Inferior parietal cortex (tissue), 1 donor: ENCODE data around the gene ANKRD29.
"Not testable (repeated sequence)": the region's sequence is repeated elsewhere in the genome, so short reads cannot be mapped to it uniquely, and the experiment has no call there.

Source experiments
- DNase-seq: peaks from one replicate; pipeline ENCODE4 v3.0.0-alpha.2; 2016; ENCODE audit errors: extremely low spot score

Gene ANKRD29

DNA sequence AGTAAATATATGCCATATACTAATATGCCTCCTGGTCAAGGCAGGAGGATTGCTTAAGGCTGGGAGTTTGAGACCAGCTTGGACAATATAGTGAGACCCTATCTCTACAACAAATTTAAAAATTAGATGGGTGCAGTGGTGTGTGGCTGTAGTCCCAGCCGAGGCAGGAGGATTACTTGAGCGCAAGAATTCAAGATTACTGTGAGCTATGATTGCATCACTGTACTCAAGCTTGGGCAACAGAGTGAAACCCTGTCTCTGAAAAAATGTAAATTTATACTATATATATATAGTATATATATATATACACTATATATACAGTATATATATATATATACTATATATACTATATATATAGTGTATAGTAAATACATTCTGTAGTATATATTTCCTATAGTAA lies 46.5 kb downstream of the ANKRD29 start:
- no peak for DNase-seq

DNA sequence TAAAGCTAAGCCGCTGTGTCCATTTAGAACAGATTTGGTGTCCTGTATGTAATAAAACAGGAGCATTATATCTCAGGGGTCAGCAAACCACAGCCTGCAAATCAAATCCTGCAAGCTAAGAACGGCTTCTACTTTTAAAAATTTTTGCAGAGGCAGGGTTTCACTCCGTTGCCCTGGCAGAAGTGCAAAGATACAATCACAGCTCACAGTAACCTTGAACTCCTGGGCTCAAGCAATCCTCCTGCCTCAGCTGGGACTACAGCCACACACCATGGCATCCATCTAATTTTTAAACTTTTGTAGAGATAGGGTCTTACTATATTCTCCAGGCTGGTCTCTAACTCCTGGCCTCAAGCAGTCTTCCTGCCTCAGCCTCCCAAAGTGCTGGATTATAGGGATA lies 47.8 kb downstream of the ANKRD29 start:
- no peak for DNase-seq

DNA sequence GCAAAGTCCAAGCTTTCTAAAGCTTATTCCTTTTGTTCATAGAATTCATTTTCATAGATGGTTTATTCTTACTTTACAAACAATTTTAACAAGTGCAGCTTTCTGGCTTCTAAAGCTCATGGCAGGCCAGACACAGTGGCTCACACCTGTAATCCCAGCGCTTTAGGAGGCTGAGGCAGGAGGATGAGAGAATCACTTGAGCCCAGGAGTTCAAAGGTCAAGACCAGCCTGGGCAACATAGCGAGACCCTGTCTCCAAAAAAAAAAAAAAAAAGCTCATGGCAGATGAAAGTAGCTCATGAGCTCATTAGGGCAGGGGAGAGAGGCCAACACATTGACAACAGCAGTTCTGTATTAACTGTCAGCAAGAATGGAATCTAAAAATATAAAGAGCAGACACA lies 48.3 kb downstream of the ANKRD29 start:
- no peak for DNase-seq

DNA sequence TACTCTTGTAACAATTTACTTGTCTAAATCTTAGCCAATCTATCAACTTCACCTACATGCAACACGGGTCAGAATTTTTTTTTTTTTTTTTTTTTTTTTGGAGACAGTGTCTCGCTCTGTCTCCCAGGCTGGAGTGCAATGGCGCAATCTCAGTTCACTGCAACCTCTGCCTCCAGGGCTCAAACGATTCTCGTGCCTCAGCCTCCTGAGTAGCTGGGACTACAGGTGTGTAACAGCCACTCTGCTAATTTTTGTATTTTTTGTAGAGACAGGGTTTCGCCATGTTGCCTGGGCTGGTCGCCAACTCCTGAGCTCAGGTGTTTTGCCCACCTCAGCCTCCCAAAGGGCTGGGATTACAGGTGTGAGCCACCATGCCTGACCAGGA lies 49.6 kb downstream of the ANKRD29 start:
- not testable (repeated sequence) for DNase-seq

DNA sequence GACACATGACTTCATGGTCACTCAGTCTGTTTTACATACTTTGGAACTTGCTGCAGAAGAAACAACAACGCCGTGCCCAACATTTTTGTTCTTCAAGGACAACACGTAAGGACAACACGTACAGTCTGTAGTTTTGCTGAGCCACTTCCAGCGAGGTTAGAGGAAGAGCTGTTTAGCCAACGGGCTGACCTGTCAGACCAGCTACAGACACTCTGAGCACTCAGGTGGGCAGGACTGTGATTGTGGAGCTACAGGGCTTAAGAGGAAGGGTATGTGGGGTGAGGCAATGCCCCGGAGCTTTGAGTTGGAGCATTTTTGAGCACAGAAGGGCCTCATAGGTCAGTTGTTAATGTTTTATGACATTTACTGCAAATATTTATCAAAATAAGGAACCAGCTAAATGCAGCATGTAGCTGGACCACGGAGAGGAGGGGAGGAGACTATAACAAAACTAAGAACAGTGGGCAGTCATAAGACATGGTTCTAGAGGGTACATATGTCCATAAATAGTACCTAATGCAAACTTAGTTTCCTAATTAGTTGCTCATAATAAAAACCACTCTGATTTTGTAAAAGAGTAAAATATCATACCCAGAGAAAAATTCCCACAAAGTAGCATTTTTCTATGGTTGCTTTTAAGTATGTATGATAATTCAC lies 50.1 kb downstream of the ANKRD29 start:
- DNase-seq, result no peak

DNA sequence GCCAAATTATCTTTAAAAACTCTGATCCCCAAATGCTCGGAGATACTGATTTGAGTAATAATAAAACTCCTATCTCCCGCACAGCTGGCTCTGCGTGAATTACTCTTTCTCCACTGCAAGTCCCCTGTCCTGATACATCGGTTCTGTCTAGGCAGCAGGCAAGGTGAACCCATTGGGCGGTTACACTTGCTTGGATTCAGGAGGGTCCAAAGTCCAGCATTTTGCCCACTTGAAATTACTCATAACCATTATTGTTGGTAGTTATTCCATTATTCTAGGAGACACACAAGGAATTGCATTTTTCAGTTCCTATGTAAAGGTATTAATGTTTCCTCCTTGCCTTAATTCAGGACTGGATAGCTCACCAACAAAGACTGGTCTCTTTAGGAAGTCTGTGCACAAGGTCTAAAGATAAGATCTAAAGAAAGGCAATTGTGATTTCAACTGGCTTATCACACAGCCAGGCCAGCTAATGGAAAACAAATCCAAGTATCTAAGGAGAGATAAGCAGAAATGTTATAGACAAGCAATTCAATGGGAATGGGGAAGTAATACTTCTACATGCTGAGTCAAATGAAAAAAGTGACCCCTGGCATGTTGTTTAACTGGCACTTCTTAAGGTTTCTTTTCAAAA lies 53.2 kb downstream of the ANKRD29 start:
- DNase-seq, result no peak

DNA sequence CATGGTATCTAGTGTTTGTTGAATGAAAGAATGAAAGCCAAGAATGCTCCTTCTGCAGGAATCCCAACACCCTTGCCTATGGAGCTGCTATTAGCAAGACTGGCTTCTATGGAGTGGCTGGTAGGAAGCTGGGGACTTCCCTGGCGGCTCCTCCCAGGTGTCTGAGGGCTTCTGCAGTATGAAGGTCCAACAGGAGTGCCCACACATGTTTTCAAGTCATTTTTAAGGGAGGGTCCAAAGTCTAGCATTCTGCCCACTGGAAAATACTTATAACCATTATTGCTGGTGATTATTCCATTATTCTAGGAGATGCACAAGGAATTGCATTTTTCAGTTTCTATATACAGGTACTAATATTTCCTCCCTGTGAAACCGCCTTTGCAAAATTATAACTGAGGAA lies 54.5 kb downstream of the ANKRD29 start:
- no peak for DNase-seq

DNA sequence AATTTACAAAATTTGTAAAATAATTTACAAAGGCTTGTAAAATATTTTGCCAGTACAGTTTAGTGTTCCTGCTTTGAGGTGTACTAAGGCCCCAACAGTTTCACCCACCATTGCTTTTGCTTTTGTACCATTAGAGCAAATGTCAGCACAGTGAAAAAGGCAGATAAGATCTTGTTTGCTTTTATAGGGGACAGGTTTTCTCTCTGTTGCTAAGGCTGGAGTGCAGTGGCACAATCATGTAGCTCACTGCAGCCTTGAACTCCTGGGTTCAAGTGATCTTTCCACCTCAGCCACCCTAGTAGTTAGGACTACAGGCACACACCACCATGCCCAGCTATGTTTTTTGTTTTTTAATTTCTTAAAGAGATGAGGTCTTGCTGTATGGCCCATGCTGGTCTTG lies 56.8 kb downstream of the ANKRD29 start:
- no peak for DNase-seq

DNA sequence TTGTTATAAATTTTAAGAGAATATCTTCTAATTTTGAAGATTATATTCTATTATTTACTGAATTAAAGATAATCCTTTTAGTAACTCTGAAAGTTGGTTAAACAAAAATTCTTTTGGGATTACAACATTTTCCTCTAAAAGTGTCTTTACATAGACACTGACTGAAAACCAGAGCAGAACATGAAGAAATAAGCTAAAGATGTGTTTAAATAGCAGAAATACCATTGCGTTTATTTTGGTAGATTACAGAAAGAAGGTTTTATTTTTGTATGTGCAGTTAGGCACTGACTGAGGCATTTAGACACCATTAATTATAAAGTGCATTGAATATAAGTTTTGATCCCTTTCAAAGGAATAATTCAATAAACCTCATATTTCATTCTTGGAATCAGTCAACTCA lies 62.9 kb downstream of the ANKRD29 start:
- no peak for DNase-seq

DNA sequence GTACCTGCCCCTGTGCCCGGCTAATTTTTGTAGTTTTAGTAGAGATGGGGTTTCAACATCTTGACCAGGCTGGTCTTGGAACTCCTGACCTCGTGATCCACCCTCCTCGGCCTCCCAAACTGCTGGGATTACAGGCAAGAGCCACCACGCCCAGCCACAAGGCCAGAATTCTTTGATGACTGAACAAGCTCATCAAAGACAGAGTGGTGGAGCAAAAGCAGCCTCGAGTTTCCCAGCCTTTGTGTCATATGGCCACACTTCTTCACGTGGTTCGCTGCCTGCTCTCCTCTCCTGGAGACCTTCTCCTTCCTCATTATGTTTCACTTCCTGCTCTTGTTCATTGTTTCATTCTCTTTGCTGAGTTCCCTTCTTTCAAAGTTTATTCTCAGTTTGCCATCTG lies 66.5 kb downstream of the ANKRD29 start:
- no peak for DNase-seq

DNA sequence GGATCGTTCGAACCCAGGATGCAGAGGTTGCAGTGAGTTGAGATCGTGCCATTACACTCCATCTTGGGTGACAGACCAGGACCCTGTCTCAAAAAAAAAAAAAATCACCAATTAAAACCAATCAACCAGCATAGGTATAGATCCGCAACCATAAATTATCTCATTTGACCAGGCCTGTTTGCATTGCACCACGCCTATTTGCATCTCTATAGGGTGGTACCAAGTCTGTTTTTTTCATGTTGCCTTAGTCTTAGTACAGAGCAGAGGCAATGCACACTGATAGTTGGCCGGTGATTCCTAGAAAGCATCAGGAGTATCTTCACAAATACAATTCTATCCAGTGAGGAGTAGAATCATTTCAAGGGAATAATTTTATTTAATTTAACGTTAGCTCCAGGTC lies 67.1 kb downstream of the ANKRD29 start:
- DNase-seq, result no peak

DNA sequence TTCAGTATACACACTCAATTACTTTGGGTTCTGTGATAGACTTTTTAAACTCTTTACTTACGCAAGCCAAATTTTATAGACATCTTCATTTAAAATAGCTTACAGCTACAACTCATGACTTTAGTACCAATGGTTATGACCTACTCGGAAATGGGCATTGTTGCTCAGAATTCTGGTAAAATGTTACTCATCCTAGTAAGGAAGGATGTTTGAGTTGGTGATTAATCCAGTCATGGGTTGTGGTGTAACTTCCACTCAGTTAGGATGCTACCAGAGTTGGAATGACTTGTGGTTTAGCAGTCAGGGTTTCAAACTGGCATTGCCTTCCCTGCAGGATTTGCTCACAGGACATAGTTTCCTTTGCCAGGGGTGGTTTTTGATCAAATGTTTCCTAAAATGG lies 69.0 kb downstream of the ANKRD29 start:
- DNase-seq, result no peak

DNA sequence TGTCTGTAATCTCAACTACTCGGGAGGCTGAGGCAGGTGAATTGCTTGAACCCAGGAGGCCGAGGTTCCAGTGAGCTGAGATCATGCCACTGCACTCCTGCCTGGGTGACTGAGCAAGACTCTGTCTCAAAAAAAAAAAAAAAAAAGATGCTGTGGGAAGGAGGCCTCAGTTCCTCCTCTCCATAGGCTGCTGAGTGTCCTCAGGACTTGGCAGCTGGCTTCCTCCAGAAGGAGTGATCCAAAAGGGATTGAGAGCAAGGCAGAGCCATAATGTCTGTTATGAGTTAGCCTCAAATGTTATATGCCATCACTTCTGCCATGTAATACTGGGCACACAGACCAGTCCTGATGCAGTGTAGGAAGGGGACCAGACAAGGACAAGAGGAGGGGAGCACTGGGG lies 69.8 kb downstream of the ANKRD29 start:
- no peak for DNase-seq

DNA sequence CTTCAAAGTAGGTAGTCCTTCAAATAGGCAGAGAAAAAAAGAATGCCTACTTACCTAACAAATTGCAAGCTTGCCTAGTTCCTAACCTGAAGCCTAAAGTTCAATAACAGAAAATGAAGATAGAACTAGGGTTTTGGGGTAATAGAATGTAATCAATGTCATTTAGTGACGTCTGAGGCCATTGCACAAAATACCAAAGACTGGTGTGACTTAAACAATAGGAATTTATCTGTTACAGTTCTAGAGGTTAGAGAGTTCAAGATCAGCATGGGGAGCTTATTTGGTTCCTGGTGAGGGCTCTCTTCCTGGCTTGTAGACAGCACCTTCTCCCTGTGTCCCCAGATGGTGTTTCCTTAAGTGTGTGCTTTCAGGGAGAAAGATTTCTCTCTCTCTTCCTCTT lies 71.7 kb downstream of the ANKRD29 start:
- DNase-seq, result no peak

DNA sequence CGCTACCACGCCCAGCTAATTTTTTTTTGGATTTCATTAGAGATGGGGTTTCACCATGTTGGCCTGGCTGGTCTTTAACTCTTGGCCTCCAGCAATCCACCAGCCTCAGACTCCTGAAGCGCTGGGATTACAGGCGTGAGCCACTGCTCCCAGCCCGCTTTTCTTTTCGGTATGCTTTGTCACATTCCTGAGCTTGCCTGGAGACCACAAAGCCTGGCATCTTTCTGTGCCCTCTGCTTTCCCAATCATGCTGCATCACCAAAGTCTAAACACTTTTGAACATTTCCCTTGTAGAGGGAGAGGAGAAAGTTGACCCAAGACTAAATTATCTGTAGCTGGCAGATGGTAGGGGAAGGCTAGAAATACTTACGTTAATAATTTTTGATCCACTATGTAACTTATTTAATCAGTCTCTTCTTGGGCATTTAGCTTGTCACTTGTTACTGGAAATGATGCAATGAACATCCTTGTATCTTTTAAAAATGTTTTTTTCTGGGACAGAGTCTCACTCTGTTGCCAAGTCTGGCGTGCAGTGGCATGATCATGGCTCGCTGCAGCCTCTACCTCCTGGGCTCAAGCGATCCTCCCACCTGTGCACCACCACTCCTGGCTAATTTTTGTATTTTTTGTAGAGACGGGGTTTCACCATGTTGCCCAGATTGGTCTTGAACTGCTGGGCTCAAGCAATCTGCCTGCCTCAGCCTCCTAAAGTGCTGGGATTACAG lies 73.7 kb downstream of the ANKRD29 start:
- no peak for DNase-seq

DNA sequence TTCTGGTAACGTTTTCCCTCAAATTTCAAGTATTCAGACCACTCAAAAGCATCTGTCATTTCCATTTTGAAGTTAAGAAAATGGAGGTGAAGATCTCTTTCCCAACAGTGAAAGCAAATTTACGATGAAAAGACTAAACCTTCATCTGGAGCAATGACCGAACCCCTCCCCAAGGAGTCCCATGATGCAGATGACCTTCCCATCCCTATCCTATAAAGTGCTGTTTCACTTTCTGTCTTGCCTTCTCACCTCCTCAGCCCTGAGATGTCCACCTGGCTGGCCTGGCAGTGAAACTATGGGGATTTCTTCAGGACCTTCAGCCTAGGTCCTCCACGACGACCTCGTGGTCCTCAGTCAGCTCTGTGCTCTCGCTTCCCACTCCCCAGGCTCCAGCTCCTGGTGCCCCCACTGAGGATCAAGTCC lies 75.5 kb downstream of the ANKRD29 start:
- no peak for DNase-seq

DNA sequence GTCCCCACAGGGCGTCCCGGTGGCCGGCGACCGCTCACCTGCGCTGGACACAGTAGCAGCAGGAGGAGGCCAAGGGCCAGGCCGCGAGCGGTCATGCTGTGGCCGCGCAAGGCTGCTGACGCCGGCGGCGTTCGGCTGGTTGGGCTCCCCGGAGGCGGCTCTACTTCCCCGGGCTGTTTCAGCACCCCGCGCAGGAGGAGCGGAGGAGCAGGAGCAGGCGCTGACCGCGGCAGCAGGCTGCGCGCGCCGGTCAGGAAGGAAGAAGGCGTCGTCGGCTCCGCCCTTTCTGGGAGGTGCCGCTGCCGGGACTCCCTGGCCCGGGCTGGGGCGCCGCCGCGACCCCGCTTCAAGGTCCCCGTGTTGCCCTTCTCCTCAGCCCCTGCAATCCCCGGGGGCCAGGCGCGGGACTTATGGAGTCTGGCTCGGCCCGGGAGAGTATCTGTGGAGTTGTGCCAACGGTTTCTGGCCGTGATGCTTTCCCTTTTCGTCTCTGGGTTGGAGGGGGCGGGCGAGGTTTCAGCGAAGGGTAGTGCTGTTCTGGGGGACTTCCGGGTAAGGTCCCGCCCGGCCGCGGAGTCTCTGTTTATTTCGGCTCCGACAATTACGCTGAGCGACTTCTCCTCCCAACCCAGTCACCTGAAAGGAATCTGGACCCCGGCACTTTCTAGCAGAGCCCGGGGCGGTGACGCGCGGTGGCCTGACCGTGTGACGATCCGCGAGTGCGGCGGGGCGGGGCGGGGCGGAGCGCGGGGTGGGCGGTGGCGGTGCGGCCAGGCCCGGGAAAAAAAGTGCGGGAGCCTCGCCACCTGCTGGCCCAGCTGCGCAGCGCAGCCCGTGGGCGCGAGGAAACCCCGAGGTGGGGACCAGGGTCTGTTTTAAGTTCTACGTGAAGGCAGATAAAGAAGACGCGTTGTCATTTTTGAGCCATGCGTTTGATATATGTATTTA lies 76.2 kb downstream of the ANKRD29 start, which contains the start of gene NPC1:
TSS of gene NPC1 (minus strand) at position 258 of the 948 bp plus-strand sequence. CDS start at position 95, 163 bp downstream.
- peak; percentile 93 for DNase-seq

DNA sequence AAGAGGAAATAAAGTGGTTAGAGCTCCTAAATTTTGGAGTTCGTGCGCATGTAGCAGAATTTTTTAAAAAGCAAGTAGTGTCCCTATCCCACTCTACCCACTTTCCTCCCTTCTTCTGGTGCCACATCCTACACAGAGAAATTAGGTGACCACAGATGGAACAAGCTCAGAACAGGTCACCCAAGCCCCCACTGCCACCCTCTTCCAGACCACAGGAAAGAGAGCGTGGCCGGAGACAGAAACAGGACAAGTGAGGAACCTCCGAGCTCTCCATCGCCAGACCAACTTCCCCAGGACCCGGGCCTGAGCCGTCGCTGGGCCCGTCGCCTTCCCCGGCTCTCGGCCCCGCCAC lies 76.8 kb downstream of the ANKRD29 start:
- no peak for DNase-seq

DNA sequence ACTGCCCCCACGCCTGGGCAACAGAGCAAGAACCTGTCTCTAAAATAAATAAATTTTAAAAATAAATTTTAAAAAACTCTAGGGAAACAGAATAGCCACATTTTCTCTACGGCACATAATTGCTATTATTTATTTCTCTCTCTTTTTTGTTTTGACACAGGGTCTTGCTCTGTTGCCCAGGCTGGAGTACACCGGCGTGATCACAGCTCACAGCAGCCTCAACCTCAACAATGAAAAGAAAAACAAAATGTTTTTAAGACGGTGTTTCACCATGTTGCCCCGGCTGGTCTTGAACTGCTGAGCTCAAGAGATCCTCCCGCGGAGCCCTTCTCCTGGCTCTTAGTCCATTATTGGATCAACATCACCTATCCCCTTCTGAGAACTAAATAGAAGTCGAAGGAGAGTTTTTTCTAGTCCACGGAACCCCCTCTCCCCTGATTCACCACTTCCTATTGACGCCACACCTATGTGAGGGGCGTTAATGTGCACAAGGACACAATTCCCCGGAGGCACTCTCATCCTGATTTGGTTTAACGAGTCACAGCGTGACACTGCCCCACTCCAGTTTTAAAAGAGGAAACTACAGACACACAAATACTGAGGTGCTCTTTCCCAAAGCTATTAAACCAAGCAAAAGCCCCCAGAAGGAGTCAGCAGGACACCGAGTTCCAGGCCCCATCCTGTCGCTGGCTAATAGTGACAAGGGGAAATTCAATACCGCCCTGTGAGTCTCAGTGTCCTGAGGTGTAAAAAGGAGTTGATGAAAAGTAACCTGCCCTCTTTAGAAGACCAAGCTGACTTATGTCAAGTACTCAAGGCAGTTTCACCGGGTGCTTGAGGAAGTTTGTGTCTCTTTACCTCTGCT lies 77.5 kb downstream of the ANKRD29 start:
- DNase-seq, result peak; percentile 29

DNA sequence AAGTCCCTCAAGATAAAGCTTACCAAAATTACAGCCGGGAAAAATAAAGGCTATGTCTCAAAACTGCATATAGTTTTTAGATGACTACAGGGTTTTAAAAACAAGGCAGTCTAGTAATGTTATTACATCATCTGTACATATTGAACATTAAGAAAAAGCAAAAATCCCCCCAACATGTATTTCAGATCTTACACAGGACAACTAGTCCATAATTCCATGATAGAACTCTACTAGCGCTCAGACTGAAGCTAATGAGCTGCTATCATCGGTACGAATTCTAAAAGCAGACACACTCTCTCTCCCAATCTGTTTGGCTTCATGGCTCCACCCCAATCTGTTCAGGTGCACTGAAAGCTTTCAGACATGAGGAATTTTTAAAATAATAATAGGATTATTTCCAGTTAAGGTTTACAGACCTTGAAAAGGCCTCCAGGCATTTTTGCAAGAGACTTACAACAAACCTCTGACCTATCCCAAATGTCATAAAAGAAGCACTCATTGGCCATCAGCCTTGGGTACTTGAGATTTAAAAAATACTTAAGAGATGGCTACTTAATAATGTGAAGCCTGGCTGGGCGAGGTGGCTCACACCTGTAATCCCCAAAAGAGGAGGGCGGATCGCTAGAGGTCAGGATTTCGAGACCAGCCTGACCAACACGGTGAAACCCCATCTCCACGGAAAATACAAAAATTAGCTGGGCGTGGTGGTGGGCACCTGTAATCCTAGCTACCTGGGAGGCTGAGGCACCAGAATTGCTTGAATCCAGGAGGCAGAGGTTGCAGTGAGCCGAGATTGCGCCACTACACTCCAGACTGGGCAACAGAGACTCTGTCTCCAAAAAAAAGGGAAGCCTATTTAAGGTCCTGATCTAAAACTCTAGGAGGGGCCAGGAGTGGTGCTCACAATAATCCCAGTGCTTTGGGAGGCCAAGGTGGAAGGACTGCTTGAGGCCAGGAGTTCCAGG lies 78.4 kb downstream of the ANKRD29 start:
- peak; percentile 47 for DNase-seq
